ENCODE results near the gene UBE2K.
"Not testable (repeated sequence)": the region's sequence is repeated elsewhere in the genome, so short reads cannot be mapped to it uniquely, and the experiment has no call there.

UBE2K gene

GRCh38 chr4:39712819-39713607 is 15.1 kb downstream of the UBE2K start:
- Histone ChIP-seq H3K27ac (ENCODE audit: low read depth, low read length) (peak overlapping the region; percentile 49; the same call in 1 of the 2 replicates), H3K27me3 (ENCODE audit: insufficient read depth, low read length) (no peaks in the 10 kb centered on the region), H2AFZ (ENCODE audit: low read length, unreplicated experiment) (no peak overlapping the region), H3K4me3 (ENCODE audit: low read depth, low read length) (peak overlapping the region; percentile 26; the same call in 1 of the 2 replicates), H3K79me2 (ENCODE audit: control insufficient read depth, insufficient read depth, low read length, unreplicated experiment) (peaks cover 88% of the 10 kb centered on the region), H3K4me1 (ENCODE audit: control insufficient read depth, insufficient read depth, low read length, unreplicated experiment) (peaks cover 23% of the 10 kb centered on the region), H3K36me3 (ENCODE audit: insufficient read depth, low read length) (peaks cover 12% of the 10 kb centered on the region)

GRCh38 chr4:39713691-39714090 is 15.8 kb downstream of the UBE2K start:
- H3K27me3 ChIP-seq (ENCODE audit: insufficient read depth, low read length) = no peaks in the 10 kb centered on the region
- H3K27ac ChIP-seq (ENCODE audit: low read depth, low read length) = peak overlapping the region; percentile 49; the same call in 1 of the 2 replicates
- peak overlapping the region; percentile 26 for H3K4me3 ChIP-seq (ENCODE audit: low read depth, low read length)
- peaks cover 12% of the 10 kb centered on the region for H3K36me3 ChIP-seq (ENCODE audit: insufficient read depth, low read length)
- H2AFZ ChIP-seq (ENCODE audit: low read length, unreplicated experiment) = no peak overlapping the region
- H3K79me2 ChIP-seq (ENCODE audit: control insufficient read depth, insufficient read depth, low read length, unreplicated experiment) = peaks cover 88% of the 10 kb centered on the region
- H3K4me1 ChIP-seq (ENCODE audit: control insufficient read depth, insufficient read depth, low read length, unreplicated experiment) = peaks cover 19% of the 10 kb centered on the region

- no peaks in the 10 kb centered on the region for H3K27me3 ChIP-seq (ENCODE audit: insufficient read depth, low read length)
- H3K4me1 ChIP-seq (ENCODE audit: control insufficient read depth, insufficient read depth, low read length, unreplicated experiment) = peaks cover 19% of the 10 kb centered on the region
- peaks cover 88% of the 10 kb centered on the region for H3K79me2 ChIP-seq (ENCODE audit: control insufficient read depth, insufficient read depth, low read length, unreplicated experiment)
- peak overlapping the region; percentile 29; the same call in 1 of the 2 replicates for H3K27ac ChIP-seq (ENCODE audit: low read depth, low read length)
- H3K36me3 ChIP-seq (ENCODE audit: insufficient read depth, low read length) = peaks cover 12% of the 10 kb centered on the region
- peak overlapping the region; percentile 26; the same call in 1 of the 2 replicates for H3K4me3 ChIP-seq (ENCODE audit: low read depth, low read length)
- no peak overlapping the region for H2AFZ ChIP-seq (ENCODE audit: low read length, unreplicated experiment)
Observed at GRCh38 chr4:39714166-39714565, 16.2 kb downstream of the UBE2K start.

DNA sequence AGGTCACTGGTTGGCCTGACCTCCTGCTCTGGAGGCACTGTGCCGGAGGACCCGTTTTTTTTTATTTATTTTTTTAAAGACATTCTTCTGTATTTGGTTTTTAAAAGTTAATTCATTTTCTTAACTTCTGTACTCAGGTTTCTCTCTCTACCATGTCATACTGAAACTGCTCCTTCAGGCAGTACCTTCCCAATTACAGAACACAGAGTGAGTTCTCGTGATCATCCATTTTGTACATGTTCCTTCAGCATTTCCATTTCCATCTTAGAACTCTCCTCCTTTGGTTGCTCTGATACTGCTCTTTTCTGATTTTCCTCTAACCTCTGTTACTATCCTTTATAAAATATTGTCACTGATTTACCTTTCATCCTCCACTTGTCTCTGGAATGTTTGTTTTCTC is 17.9 kb downstream of the UBE2K start:
- no peaks in the 10 kb centered on the region for H3K27me3 ChIP-seq (ENCODE audit: insufficient read depth, low read length)
- peaks cover 88% of the 10 kb centered on the region for H3K79me2 ChIP-seq (ENCODE audit: control insufficient read depth, insufficient read depth, low read length, unreplicated experiment)
- no peak overlapping the region for H2AFZ ChIP-seq (ENCODE audit: low read length, unreplicated experiment)
- peaks cover 27% of the 10 kb centered on the region for H3K4me1 ChIP-seq (ENCODE audit: control insufficient read depth, insufficient read depth, low read length, unreplicated experiment)
- H3K36me3 ChIP-seq (ENCODE audit: insufficient read depth, low read length) = peaks cover 12% of the 10 kb centered on the region
- H3K4me3 ChIP-seq (ENCODE audit: low read depth, low read length) = no peak overlapping the region
- no peak overlapping the region for H3K27ac ChIP-seq (ENCODE audit: low read depth, low read length)

DNA sequence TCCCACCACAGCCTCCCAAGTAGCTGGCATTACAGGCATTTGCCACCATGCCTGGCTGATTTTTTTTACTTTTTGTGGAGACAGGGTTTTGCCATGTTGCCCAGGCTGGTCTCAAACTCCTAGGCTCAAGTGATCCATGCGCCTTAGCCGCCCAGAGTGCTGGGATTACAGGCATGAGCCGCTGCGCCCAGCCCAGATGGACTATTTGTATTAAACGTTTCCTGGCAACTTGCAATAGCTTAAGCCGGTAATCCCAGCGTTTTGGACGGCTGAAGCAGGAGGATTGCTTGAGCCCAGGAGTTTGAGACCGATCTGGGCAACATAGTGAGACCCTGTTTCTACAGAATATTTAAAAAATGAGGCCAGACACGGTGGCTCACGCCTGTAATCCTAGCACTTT is 18.4 kb downstream of the UBE2K start:
- H3K4me3 ChIP-seq (ENCODE audit: low read depth, low read length) = no peak overlapping the region
- no peak overlapping the region for H2AFZ ChIP-seq (ENCODE audit: low read length, unreplicated experiment)
- H3K27ac ChIP-seq (ENCODE audit: low read depth, low read length) = no peak overlapping the region
- peaks cover 27% of the 10 kb centered on the region for H3K4me1 ChIP-seq (ENCODE audit: control insufficient read depth, insufficient read depth, low read length, unreplicated experiment)
- H3K36me3 ChIP-seq (ENCODE audit: insufficient read depth, low read length) = peaks cover 12% of the 10 kb centered on the region
- peaks cover 93% of the 10 kb centered on the region for H3K79me2 ChIP-seq (ENCODE audit: control insufficient read depth, insufficient read depth, low read length, unreplicated experiment)
- H3K27me3 ChIP-seq (ENCODE audit: insufficient read depth, low read length) = no peaks in the 10 kb centered on the region

DNA sequence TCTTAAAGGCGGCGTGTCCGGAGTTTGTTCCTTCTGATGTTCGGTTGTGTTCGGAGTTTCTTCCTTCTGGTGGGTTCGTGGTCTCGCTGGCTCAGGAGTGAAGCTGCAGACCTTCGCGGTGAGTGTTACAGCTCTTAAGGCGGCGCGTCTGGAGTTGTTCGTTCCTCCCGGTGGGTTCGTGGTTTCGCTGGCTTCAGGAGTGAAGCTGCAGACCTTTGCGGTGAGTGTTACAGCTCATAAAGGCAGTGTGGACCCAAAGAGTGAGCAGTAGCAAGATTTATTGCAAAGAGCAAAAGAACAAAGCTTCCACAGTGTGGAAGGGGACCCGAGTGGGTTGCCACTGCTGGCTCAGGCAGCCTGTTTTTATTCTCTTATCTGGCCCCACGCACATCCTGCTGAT is 19.8 kb downstream of the UBE2K start:
- peaks cover 12% of the 10 kb centered on the region for H3K36me3 ChIP-seq (ENCODE audit: insufficient read depth, low read length)
- peaks cover 21% of the 10 kb centered on the region for H3K4me1 ChIP-seq (ENCODE audit: control insufficient read depth, insufficient read depth, low read length, unreplicated experiment)
- H3K27me3 ChIP-seq (ENCODE audit: insufficient read depth, low read length); H3K27ac ChIP-seq (ENCODE audit: low read depth, low read length); H3K4me3 ChIP-seq (ENCODE audit: low read depth, low read length); H2AFZ ChIP-seq (ENCODE audit: low read length, unreplicated experiment): not testable (repeated sequence)
- peaks cover 94% of the 10 kb centered on the region for H3K79me2 ChIP-seq (ENCODE audit: control insufficient read depth, insufficient read depth, low read length, unreplicated experiment)

- no peak overlapping the region for H2AFZ ChIP-seq (ENCODE audit: low read length, unreplicated experiment)
- peaks cover 93% of the 10 kb centered on the region for H3K79me2 ChIP-seq (ENCODE audit: control insufficient read depth, insufficient read depth, low read length, unreplicated experiment)
- peaks cover 13% of the 10 kb centered on the region for H3K4me1 ChIP-seq (ENCODE audit: control insufficient read depth, insufficient read depth, low read length, unreplicated experiment)
- no peaks in the 10 kb centered on the region for H3K27me3 ChIP-seq (ENCODE audit: insufficient read depth, low read length)
- no peak overlapping the region for H3K4me3 ChIP-seq (ENCODE audit: low read depth, low read length)
- H3K27ac ChIP-seq (ENCODE audit: low read depth, low read length) = no peak overlapping the region
- H3K36me3 ChIP-seq (ENCODE audit: insufficient read depth, low read length) = peaks cover 12% of the 10 kb centered on the region
Observed at GRCh38 chr4:39718366-39719323, 20.7 kb downstream of the UBE2K start.

DNA sequence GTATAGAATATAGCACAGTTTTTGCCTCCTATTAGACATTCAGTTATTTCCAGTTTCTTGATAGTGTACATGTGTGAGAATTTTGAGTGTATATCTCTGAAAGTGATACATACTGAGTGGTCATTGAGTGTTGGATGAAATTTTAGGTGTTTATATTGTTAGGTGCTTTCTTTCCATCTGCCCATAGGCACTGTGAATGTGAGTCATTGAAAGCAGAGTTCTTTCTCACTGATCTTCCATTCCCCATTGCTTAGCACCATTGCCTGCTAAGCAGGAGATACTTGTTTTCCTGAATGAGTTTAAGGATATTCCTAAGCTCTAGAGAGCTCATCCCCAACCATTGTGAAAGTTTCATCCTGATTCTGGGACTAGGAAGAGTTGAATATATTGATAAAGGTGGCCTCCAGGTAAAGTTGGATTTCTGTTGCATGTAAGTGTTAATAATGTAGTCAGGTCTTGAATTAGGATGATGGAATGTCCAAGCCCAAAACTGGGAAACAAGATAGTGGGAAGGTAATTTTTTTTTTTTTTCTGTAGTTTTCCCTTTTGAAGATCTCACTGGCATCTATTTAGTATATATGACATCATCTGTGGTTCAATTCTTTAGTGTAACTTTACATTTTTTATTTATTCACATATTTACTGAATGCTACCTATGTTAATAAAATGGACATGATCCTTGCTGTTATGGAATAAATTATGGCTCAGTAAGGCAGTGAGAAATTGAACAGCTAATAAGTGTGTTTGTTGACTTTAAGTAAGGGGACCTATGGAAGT is 22.1 kb downstream of the UBE2K start:
- Histone ChIP-seq H3K79me2 (ENCODE audit: control insufficient read depth, insufficient read depth, low read length, unreplicated experiment) (peaks cover 96% of the 10 kb centered on the region), H2AFZ (ENCODE audit: low read length, unreplicated experiment) (no peak overlapping the region), H3K27me3 (ENCODE audit: insufficient read depth, low read length) (no peaks in the 10 kb centered on the region), H3K36me3 (ENCODE audit: insufficient read depth, low read length) (peaks cover 12% of the 10 kb centered on the region), H3K4me3 (ENCODE audit: low read depth, low read length) (no peak overlapping the region), H3K27ac (ENCODE audit: low read depth, low read length) (no peak overlapping the region), H3K4me1 (ENCODE audit: control insufficient read depth, insufficient read depth, low read length, unreplicated experiment) (peaks cover 7% of the 10 kb centered on the region)

DNA sequence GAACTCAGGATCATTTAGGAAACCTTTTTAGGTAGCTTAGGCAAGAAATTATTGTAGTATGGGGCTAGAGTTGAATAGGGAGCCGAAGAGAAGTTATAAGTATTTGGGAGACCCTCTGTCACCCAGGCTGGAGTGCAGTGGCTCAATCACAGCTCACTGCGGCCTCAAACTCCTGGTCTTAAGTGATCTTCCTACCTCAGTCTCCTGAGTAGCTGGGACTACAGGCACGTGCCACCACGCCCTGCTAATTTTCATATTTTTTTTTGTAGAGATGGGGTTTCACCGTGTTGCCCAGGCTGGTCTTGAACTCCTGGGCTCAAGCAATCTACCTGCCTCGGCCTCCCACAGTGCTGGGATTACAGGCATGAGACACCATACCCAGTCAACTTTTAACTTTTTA is 23.3 kb downstream of the UBE2K start:
- H3K4me3 ChIP-seq (ENCODE audit: low read depth, low read length); H3K27ac ChIP-seq (ENCODE audit: low read depth, low read length); H2AFZ ChIP-seq (ENCODE audit: low read length, unreplicated experiment); H3K27me3 ChIP-seq (ENCODE audit: insufficient read depth, low read length); H3K36me3 ChIP-seq (ENCODE audit: insufficient read depth, low read length); H3K4me1 ChIP-seq (ENCODE audit: control insufficient read depth, insufficient read depth, low read length, unreplicated experiment): not testable (repeated sequence)
- peaks cover 96% of the 10 kb centered on the region for H3K79me2 ChIP-seq (ENCODE audit: control insufficient read depth, insufficient read depth, low read length, unreplicated experiment)

DNA sequence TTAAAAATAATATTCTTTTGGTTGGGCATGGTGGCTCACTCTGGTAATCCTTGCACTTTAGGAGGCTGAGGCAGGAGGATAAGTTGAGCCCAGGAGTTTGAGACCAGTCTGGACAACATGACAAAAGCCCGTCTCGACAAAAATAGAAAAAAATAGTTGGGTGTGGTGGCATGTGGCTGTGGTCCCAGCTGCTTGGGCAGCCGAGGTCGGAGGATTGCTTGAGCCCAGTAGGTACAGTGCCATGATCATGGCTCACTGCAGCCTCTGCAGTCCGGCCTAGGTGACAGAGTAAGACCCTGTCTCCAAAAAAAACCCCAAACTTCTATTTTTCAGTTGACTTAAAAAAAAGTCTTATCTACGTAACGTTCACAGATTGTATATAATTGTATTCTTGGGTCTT is 23.9 kb downstream of the UBE2K start:
- Histone ChIP-seq H3K27ac (ENCODE audit: low read depth, low read length) (no peak overlapping the region), H3K79me2 (ENCODE audit: control insufficient read depth, insufficient read depth, low read length, unreplicated experiment) (peaks cover 96% of the 10 kb centered on the region), H2AFZ (ENCODE audit: low read length, unreplicated experiment) (no peak overlapping the region), H3K4me3 (ENCODE audit: low read depth, low read length) (no peak overlapping the region), H3K4me1 (ENCODE audit: control insufficient read depth, insufficient read depth, low read length, unreplicated experiment) (peaks cover 7% of the 10 kb centered on the region), H3K36me3 (ENCODE audit: insufficient read depth, low read length) (peaks cover 6% of the 10 kb centered on the region; the same call in 1 of the 2 replicates), H3K27me3 (ENCODE audit: insufficient read depth, low read length) (no peaks in the 10 kb centered on the region)

All from ACC112 (cell line).